ENCODE results near the gene KIF26B. TPM values are rescaled to one million over a fixed set of nuclear protein-coding genes. Genes with fewer than 3 reads are reported as not detected.

The KIF26B gene
- polyA plus RNA-seq, 1 donor from 2014 or later = 6.3 TPM

DNA sequence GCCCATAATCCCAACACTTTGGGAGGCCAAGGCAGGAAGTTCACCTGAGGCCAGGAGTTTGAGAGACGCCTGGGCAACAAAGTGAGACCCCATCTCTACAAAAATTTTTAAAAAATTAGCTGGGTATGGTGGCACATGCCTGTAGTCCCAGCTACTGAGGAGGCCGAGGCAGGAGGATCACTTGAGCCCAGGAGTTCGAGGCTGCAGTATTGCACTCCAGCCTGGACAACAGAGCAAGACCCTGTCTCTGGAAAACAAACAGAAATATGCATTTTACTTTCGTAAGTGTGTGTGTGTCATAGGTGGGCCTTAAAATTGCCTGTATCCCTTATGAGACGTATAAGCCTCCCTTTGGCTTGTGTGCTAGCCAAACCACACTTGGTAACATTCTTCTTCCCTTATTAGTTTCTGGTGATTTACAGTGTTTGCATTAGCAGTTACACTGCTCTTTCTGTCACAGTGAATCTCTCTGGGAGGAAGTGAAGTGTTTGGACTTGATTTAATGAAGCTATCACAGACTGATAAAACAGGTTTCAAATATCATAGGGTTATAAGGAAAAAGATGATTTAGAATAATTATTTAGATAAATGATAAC is 48.9 kb upstream of the KIF26B start:
- TF ChIP-seq POLR2AphosphoS5 (IDR thresholded peaks at IDR 0.05) = no peak
- no peak for TF ChIP-seq SMC3 (conservative IDR thresholded peaks at IDR 0.05; ENCODE audit: poor library complexity)
- TF ChIP-seq EZH2 (IDR thresholded peaks at IDR 0.05; ENCODE audit: borderline replicate concordance, insufficient read depth, low read length, poor library complexity, severe bottlenecking) = no peak
- no peak for TF ChIP-seq EP300 (conservative IDR thresholded peaks at IDR 0.05; ENCODE audit: poor library complexity, severe bottlenecking)
- TF ChIP-seq, protein P1, sequence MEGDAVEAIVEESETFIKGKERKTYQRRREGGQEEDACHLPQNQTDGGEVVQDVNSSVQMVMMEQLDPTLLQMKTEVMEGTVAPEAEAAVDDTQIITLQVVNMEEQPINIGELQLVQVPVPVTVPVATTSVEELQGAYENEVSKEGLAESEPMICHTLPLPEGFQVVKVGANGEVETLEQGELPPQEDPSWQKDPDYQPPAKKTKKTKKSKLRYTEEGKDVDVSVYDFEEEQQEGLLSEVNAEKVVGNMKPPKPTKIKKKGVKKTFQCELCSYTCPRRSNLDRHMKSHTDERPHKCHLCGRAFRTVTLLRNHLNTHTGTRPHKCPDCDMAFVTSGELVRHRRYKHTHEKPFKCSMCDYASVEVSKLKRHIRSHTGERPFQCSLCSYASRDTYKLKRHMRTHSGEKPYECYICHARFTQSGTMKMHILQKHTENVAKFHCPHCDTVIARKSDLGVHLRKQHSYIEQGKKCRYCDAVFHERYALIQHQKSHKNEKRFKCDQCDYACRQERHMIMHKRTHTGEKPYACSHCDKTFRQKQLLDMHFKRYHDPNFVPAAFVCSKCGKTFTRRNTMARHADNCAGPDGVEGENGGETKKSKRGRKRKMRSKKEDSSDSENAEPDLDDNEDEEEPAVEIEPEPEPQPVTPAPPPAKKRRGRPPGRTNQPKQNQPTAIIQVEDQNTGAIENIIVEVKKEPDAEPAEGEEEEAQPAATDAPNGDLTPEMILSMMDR (IDR thresholded peaks at IDR 0.05; ENCODE audit: poor library complexity, severe bottlenecking) = no peak
- no peaks in the 10 kb centered on the region for H3F3A ChIP-seq (ENCODE audit: insufficient read depth, low read length, poor library complexity, severe bottlenecking)
- no peak overlapping the region for H3K4me2 ChIP-seq (ENCODE audit: low read length)
- H3K9me2 ChIP-seq (ENCODE audit: insufficient read depth, low read length) = no peaks in the 10 kb centered on the region
- no peaks in the 10 kb centered on the region for H3K27me3 ChIP-seq (ENCODE audit: insufficient read depth, low read depth, low read length)
- no peaks in the 10 kb centered on the region for H4K20me1 ChIP-seq (ENCODE audit: insufficient read depth)
- H2AFZ ChIP-seq (ENCODE audit: low read depth, low read length) = no peak overlapping the region
- H3K79me2 ChIP-seq (replicated peaks; ENCODE audit: insufficient read depth, low read length) = no peaks in the 10 kb centered on the region
- no peaks in the 10 kb centered on the region for H3K36me3 ChIP-seq (ENCODE audit: insufficient read depth, low read length)
- H3K27ac ChIP-seq (ENCODE audit: low read length) = peak overlapping the region; percentile 46
- no peak overlapping the region for H3K9ac ChIP-seq (ENCODE audit: low read length)
- no peaks in the 10 kb centered on the region for H3K9me3 ChIP-seq (ENCODE audit: low read length)
- no peak overlapping the region for H3K4me3 ChIP-seq (ENCODE audit: low read length)

DNA sequence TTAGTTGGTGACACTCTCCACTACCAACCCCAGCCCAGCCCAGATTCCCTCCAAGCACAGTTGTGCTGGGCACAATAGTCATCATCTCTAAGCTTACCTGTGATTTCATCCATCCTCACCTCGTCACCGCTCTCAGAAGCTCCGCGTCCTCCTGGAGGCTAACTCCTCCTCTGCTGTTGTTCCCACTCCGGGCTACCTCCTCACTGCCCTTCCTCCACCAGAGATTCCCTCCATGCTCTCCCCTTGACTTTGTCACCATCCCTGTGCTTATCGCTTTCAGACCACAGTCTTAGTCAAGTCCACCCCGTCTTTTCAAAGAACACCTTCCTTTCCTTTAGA is 47.0 kb upstream of the KIF26B start:
- H3F3A ChIP-seq (ENCODE audit: insufficient read depth, low read length, poor library complexity, severe bottlenecking) = no peaks in the 10 kb centered on the region
- H4K20me1 ChIP-seq (ENCODE audit: insufficient read depth) = no peaks in the 10 kb centered on the region
- H3K9ac ChIP-seq (ENCODE audit: low read length) = no peak overlapping the region
- no peaks in the 10 kb centered on the region for H3K9me3 ChIP-seq (ENCODE audit: low read length)
- no peaks in the 10 kb centered on the region for H3K79me2 ChIP-seq (replicated peaks; ENCODE audit: insufficient read depth, low read length)
- no peaks in the 10 kb centered on the region for H3K27me3 ChIP-seq (ENCODE audit: insufficient read depth, low read depth, low read length)
- no peaks in the 10 kb centered on the region for H3K36me3 ChIP-seq (ENCODE audit: insufficient read depth, low read length)
- H3K27ac ChIP-seq (ENCODE audit: low read length) = no peak overlapping the region
- no peak overlapping the region for H3K4me3 ChIP-seq (ENCODE audit: low read length)
- H2AFZ ChIP-seq (ENCODE audit: low read depth, low read length) = no peak overlapping the region
- H3K4me2 ChIP-seq (ENCODE audit: low read length) = no peak overlapping the region
- H3K9me2 ChIP-seq (ENCODE audit: insufficient read depth, low read length) = no peaks in the 10 kb centered on the region
- TF ChIP-seq EZH2 (IDR thresholded peaks at IDR 0.05; ENCODE audit: borderline replicate concordance, insufficient read depth, low read length, poor library complexity, severe bottlenecking) (no peak), SMC3 (conservative IDR thresholded peaks at IDR 0.05; ENCODE audit: poor library complexity) (no peak), TAF1 (IDR thresholded peaks at IDR 0.05; ENCODE audit: low read depth) (no peak), MXI1 (conservative IDR thresholded peaks at IDR 0.05; ENCODE audit: poor library complexity, severe bottlenecking) (no peak), POLR2AphosphoS5 (IDR thresholded peaks at IDR 0.05) (no peak), RAD21 (conservative IDR thresholded peaks at IDR 0.05) (no peak), EP300 (conservative IDR thresholded peaks at IDR 0.05; ENCODE audit: poor library complexity, severe bottlenecking) (no peak)
- TF ChIP-seq, protein P1 (IDR thresholded peaks at IDR 0.05; ENCODE audit: poor library complexity, severe bottlenecking) = no peak
- TF ChIP-seq, protein P2, sequence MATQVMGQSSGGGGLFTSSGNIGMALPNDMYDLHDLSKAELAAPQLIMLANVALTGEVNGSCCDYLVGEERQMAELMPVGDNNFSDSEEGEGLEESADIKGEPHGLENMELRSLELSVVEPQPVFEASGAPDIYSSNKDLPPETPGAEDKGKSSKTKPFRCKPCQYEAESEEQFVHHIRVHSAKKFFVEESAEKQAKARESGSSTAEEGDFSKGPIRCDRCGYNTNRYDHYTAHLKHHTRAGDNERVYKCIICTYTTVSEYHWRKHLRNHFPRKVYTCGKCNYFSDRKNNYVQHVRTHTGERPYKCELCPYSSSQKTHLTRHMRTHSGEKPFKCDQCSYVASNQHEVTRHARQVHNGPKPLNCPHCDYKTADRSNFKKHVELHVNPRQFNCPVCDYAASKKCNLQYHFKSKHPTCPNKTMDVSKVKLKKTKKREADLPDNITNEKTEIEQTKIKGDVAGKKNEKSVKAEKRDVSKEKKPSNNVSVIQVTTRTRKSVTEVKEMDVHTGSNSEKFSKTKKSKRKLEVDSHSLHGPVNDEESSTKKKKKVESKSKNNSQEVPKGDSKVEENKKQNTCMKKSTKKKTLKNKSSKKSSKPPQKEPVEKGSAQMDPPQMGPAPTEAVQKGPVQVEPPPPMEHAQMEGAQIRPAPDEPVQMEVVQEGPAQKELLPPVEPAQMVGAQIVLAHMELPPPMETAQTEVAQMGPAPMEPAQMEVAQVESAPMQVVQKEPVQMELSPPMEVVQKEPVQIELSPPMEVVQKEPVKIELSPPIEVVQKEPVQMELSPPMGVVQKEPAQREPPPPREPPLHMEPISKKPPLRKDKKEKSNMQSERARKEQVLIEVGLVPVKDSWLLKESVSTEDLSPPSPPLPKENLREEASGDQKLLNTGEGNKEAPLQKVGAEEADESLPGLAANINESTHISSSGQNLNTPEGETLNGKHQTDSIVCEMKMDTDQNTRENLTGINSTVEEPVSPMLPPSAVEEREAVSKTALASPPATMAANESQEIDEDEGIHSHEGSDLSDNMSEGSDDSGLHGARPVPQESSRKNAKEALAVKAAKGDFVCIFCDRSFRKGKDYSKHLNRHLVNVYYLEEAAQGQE (IDR thresholded peaks at IDR 0.05; ENCODE audit: borderline replicate concordance) = no peak

Data from neural cell (in vitro differentiated cells).